ENCODE data around the gene PDPK1.
A peak's percentile ranks its signal among the peaks of the same experiment; 100 is the strongest.
"Not testable (repeated sequence)": the region's sequence is repeated elsewhere in the genome, so short reads cannot be mapped to it uniquely, and the experiment has no call there.

Gene PDPK1

GRCh38 chr16:2595393-2596205, 57.8 kb downstream of the PDPK1 start:
- no peak for DNase-seq

- no peak for DNase-seq
Measured at GRCh38 chr16:2596747-2597559, 59.1 kb downstream of the PDPK1 start.

- DNase-seq: no peak
Measured at GRCh38 chr16:2597560-2597902, 59.7 kb downstream of the PDPK1 start.

- DNase-seq: no peak
Measured at GRCh38 chr16:2598133-2598641, 60.4 kb downstream of the PDPK1 start.

GRCh38 chr16:2598723-2599122, 60.9 kb downstream of the PDPK1 start:
- no peak for DNase-seq

- not testable (repeated sequence) for DNase-seq
Measured at GRCh38 chr16:2599165-2599564, 61.3 kb downstream of the PDPK1 start.

GRCh38 chr16:2599785-2600184, 62.0 kb downstream of the PDPK1 start:
- DNase-seq: not testable (repeated sequence)

DNA sequence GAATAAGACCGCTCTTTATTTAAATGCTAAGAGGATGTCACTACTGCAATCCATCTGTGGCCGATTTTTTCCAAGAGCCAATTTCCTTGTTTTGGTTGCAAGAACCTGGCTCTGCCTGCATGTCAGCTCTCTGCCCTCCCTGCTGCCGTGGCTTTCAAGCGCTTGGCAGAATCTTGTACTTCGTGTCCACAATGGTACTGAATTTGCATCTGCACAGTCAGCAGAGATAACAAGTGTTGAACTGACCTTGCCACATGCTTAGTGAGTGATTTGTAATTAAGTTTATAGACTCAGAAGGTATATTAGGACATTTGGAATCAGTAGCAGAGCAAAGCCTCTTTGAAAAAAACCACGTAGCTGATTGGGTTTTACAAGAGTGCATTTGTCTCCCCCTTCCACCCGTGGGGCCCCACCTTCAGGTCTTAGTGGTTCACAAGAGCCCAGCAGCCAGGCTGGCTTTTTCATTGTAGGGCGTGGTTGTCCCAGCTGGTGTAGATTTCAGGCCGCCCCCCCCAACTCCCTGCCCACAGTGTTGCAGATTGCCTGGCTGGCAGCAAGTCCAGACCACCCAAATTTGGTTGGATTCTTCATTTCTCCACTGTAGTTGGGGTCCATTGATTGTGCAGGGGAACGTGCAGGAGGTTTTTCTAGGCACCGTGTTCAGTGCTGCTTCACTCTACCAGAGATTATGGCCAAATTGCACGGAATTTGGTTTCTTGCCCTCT, 63.6 kb downstream of the PDPK1 start:
- DNase-seq: not testable (repeated sequence)

GRCh38 chr16:2602175-2602574, 64.4 kb downstream of the PDPK1 start:
- DNase-seq: not testable (repeated sequence)

- peak; percentile 73 for DNase-seq
Measured at GRCh38 chr16:2603165-2604015, 65.6 kb downstream of the PDPK1 start.

- DNase-seq: not testable (repeated sequence)
Measured at GRCh38 chr16:2604016-2604369, 66.2 kb downstream of the PDPK1 start.

DNA sequence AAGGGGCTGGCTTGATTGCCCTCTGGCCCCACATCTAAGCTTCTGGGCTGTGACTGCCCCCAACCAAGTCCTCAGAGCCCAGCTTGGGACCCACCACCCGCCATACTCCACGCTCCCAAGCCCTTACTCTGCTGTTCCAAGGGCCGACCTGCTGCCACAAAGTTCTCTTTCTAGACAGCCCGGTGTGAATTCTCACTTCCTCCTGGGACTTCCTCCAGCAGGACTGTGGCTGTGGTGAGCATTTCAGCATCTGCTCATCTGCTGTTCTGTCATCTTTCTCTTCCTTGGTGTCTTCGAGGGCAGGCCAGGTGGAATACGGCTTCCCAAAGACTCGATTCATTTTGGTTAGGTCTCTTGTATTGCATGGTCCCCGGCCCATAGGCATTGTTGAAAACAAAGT, 69.0 kb downstream of the PDPK1 start:
- DNase-seq: not testable (repeated sequence)

DNA sequence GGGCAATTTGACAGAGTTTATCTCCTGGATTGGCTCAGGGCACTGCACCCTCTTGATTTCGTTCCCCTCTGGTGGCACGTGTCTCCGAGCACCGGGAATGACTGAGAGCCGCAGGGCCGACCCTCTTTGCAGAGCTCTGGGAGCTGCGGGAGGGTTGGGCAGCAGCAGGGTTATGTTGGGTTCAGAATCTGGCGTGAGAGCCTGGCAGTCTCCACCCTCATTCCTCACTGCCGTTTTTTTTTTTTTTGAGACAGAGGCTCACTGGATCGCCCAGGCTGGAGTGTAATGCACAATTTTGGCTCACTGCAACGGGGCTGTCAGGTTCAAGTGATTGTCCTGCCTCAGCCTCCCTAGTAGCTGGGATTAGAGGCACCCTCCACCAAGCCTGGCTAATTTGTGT, 71.5 kb downstream of the PDPK1 start:
- not testable (repeated sequence) for DNase-seq

GRCh38 chr16:2609827-2610470, 72.1 kb downstream of the PDPK1 start:
- DNase-seq: no peak

- no peak for DNase-seq
Measured at GRCh38 chr16:2610781-2611498, 73.1 kb downstream of the PDPK1 start.

DNA sequence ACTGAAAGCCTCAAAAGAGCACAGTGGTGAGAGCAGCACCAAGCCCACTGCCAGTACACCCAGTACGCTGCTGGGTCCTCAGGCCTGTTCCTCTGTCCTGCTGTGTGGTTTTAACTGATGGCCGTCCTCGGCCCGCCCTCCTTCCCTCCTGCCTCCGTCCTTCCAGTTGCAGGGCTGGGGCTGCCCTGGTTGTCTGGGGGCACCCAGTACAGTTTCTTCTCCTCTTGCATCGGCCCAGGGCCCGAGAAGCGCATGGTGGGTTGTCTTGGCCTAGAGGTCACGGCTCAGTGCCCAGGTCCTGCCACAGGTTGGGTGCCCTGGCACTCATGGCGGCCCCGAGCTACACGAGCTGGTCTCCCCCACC, 73.7 kb downstream of the PDPK1 start:
- DNase-seq: no peak

- DNase-seq: not testable (repeated sequence)
Measured at GRCh38 chr16:2611877-2612276, 74.1 kb downstream of the PDPK1 start.

DNA sequence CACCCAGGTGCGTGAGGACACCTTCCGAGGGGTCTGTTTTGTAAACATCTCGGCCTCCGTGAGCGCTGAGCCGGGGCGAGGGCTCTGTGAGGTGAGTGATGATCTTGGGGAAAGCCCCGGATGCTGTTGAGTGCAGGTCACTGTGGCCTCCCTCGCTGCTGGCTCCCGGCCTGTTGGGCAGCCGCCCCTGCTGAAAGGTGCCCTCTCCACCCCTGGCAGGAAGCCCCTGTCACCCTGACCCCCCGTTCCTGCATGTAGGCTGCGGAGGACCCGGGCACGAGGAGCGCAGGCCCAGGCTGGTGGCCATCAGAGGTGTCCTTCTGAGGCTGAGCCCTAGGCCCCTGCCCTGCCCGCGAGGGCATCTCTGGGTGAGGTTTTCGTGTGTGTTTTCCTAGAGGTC, 75.4 kb downstream of the PDPK1 start:
- DNase-seq: not testable (repeated sequence)

DNA sequence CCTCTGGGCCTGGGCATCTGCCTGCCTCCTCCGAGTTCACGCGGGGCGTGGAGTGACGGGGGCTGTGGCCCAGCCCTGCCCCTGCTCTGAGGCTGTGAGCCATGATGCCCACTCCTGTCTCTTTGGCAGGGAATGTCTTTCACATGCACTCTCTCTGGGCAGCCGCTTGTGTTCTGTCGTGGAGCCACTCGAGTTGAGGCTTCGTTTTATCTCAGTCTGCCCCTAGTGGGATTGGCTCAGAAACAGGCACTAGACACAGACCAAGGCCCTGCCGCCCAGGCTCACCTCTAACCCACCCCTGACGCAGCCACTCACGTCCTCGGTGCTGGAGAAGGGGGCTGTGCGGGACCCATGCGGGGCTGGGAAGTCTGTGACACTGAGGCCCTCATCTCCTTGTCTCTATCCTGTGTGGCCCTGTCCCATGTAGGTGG, 77.0 kb downstream of the PDPK1 start:
- DNase-seq: no peak

DNA sequence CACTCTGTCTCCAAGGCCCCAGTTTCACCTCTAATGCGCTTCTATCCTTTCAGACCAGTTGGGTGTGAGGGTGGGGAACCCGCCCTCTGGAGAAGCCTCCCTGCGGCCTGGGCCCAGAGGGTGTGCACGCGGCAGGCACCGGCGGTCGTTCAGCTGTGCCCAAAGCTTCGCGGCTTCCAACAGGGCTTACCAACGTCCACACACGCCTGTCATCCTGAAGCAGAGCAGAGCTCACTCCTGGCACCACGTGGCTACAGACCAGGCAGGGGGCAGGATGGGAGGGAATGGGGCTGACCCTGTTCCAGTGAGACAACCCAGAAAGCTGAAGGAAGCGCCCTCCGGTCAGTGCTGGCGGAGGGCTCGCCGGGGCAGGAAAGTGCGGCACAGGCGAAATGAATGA, 81.1 kb downstream of the PDPK1 start:
- not testable (repeated sequence) for DNase-seq

DNA sequence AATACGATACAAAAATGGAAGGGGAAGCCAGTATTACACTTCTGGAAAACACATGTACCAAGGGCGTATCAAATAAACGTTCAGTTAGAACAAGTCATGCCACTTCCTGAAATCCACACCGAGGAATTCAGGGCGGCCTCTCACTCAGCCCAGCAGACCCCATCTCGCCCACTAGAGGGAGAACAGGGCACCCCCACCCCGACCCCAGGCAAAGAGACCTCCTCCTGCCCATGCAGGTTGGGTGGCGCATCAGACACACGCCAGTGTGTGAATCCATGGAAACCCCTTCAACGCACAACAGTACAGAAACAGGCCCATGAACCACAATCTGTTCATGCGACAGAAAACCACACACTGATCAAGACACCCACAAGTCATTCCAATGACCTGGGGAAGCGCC, 81.8 kb downstream of the PDPK1 start:
- not testable (repeated sequence) for DNase-seq

Measured in NCI-H1417 treated with DMSO at 0.1 percent for 48 hours (cell line).